ENCODE results near the gene TSHR. TPM values are rescaled to one million over a fixed set of nuclear protein-coding genes. Genes with fewer than 3 reads are reported as not detected.

Gene TSHR
- total RNA-seq, 2 experiments from 2014 or later = 4.9 to 40.0 TPM

DNA sequence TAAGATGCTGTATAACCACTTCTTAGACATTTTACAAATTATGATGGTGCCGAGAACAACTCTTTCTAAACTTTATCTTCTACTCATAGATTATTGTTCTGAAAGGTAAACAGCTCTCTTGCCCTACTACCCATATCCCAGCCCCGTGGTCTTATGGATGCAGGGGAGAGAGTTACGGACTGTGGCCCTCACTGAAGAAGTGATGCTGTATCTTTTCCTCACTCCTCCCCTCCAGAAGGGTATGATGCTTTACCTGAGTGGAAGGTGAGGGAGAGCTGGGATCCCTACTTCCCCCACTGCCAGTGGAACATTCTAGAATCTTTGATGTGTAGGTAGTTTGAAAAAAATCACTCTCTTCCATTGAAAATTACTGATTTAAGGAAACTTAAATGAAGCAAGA is 3.5 kb downstream of the TSHR start:
- Histone ChIP-seq H3K9me2 (ENCODE audit: insufficient read depth, low read length) (no peaks in the 10 kb centered on the region), H3K79me2 (ENCODE audit: insufficient read depth, low read depth, low read length) (peaks cover 24% of the 10 kb centered on the region; the same call in 1 of the 2 replicates), H3K4me2 (ENCODE audit: low read length) (peak overlapping the region; percentile 85), H3K36me3 (ENCODE audit: insufficient read depth, low read length) (no peaks in the 10 kb centered on the region; the same call in 1 of the 2 replicates), H3K27ac (ENCODE audit: low read depth, low read length, poor library complexity, severe bottlenecking) (peak overlapping the region; percentile 98), H4K20me1 (ENCODE audit: insufficient read depth, low read length) (no peaks in the 10 kb centered on the region), H3K9me3 (ENCODE audit: low read length) (no peaks in the 10 kb centered on the region), H3K4me3 (ENCODE audit: low read depth, low read length, poor library complexity, severe bottlenecking) (peak overlapping the region; percentile 68), H2AFZ (ENCODE audit: low read length) (peak overlapping the region; percentile 33; the same call in 1 of the 2 replicates), H3K4me1 (ENCODE audit: insufficient read depth, low read length, poor library complexity, severe bottlenecking) (peaks cover 73% of the 10 kb centered on the region)
- ChIA-PET POLR2A (interaction anchor here (0.9 to 8.4 kb wide), 10 partner anchors 9 to 513 kb away, joined by 3 to 267 read pairs (median 8); partner anchors contain the start of genes CEP128 and GTF2A1), CTCF (ENCODE audit: unreplicated experiment) (interaction anchor here (1.9 to 2.3 kb wide), 2 partner anchors 19 to 29 kb away, joined by 8 to 10 read pairs; no protein-coding TSS in a partner anchor)
- TSS peak; percentile 89 for BruUV-seq (replicated peaks)
- intact Hi-C loops (cut with micrococcal nuclease; ENCODE audit: unreplicated experiment) = loop anchor here (1.0 to 2.0 kb wide), 4 partner anchors 19 to 512 kb away; no protein-coding TSS in a partner anchor
- DNase-seq (ENCODE audit: low spot score) = peak; percentile 40
- TF ChIP-seq, protein P1, sequence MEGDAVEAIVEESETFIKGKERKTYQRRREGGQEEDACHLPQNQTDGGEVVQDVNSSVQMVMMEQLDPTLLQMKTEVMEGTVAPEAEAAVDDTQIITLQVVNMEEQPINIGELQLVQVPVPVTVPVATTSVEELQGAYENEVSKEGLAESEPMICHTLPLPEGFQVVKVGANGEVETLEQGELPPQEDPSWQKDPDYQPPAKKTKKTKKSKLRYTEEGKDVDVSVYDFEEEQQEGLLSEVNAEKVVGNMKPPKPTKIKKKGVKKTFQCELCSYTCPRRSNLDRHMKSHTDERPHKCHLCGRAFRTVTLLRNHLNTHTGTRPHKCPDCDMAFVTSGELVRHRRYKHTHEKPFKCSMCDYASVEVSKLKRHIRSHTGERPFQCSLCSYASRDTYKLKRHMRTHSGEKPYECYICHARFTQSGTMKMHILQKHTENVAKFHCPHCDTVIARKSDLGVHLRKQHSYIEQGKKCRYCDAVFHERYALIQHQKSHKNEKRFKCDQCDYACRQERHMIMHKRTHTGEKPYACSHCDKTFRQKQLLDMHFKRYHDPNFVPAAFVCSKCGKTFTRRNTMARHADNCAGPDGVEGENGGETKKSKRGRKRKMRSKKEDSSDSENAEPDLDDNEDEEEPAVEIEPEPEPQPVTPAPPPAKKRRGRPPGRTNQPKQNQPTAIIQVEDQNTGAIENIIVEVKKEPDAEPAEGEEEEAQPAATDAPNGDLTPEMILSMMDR (conservative IDR thresholded peaks at IDR 0.05; ENCODE audit: low read length) = no peak
- no peak for TF ChIP-seq EZH2phosphoT487 (IDR thresholded peaks at IDR 0.05; ENCODE audit: borderline replicate concordance, low read depth, low read length)

GRCh38 chr14:80959496-80959895 is 4.1 kb downstream of the TSHR start:
- no peak for TF ChIP-seq EZH2phosphoT487 (IDR thresholded peaks at IDR 0.05; ENCODE audit: borderline replicate concordance, low read depth, low read length)
- TF ChIP-seq, protein P1 (conservative IDR thresholded peaks at IDR 0.05; ENCODE audit: low read length) = no peak
- H3K4me2 ChIP-seq (ENCODE audit: low read length) = peak overlapping the region; percentile 85

DNA sequence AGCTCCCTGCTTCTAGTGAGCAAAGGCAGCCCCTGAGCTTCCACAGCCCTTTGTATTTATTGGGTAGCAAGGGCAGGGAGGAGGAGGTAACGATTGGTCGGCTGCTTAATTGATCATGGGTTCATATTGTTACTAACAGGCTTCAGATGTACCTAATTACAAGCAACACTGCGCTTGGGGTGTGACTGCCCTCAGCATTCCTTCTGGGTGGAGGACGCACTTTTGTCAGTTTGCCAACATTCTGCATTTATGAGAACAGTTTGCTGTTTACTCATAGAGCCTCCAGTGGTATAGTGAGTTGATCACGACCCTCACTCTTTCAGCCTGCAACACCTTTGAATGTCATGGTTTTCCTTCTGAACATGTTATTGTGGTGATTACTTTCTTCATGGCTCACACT is 9.6 kb downstream of the TSHR start:
- peaks cover 38% of the 10 kb centered on the region for H3K4me1 ChIP-seq (ENCODE audit: insufficient read depth, low read length, poor library complexity, severe bottlenecking)
- no peaks in the 10 kb centered on the region for H3K79me2 ChIP-seq (ENCODE audit: insufficient read depth, low read depth, low read length)
- H3K4me2 ChIP-seq (ENCODE audit: low read length) = no peak overlapping the region
- BruUV-seq (replicated peaks) = no TSS peak
- no peaks in the 10 kb centered on the region; the same call in 1 of the 2 replicates for H3K36me3 ChIP-seq (ENCODE audit: insufficient read depth, low read length)
- no peak for TF ChIP-seq EZH2phosphoT487 (IDR thresholded peaks at IDR 0.05; ENCODE audit: borderline replicate concordance, low read depth, low read length)
- TF ChIP-seq, protein P1 (conservative IDR thresholded peaks at IDR 0.05; ENCODE audit: low read length) = no peak
- H3K9me3 ChIP-seq (ENCODE audit: low read length) = peaks cover 6% of the 10 kb centered on the region; the same call in 1 of the 2 replicates
- ChIA-PET CTCF (ENCODE audit: unreplicated experiment) (no interaction called here), POLR2A (interaction anchor here (1.4 to 4.7 kb wide), 3 partner anchors 13 to 30 kb away, joined by 4 to 19 read pairs (median 19); no protein-coding TSS in a partner anchor)
- no peaks in the 10 kb centered on the region for H4K20me1 ChIP-seq (ENCODE audit: insufficient read depth, low read length)
- intact Hi-C loops (cut with micrococcal nuclease; ENCODE audit: unreplicated experiment) = no loop called here
- no peak overlapping the region for H3K4me3 ChIP-seq (ENCODE audit: low read depth, low read length, poor library complexity, severe bottlenecking)
- no peak overlapping the region for H2AFZ ChIP-seq (ENCODE audit: low read length)
- DNase-seq (ENCODE audit: low spot score) = no peak
- H3K9me2 ChIP-seq (ENCODE audit: insufficient read depth, low read length) = no peaks in the 10 kb centered on the region
- H3K27ac ChIP-seq (ENCODE audit: low read depth, low read length, poor library complexity, severe bottlenecking) = no peak overlapping the region

More at GRCh38 chr14:80959496-80959895, 4.1 kb downstream of the TSHR start:
- peak overlapping the region; percentile 57; the same call in 1 of the 2 replicates for H2AFZ ChIP-seq (ENCODE audit: low read length)
- CTCF ChIA-PET (ENCODE audit: unreplicated experiment) = interaction anchor here (0.8 to 2.3 kb wide), 4 partner anchors 16 to 28 kb away, joined by 4 to 10 read pairs (median 6); no protein-coding TSS in a partner anchor
- H3K9me2 ChIP-seq (ENCODE audit: insufficient read depth, low read length) = no peaks in the 10 kb centered on the region
- no peaks in the 10 kb centered on the region for H4K20me1 ChIP-seq (ENCODE audit: insufficient read depth, low read length)
- intact Hi-C loops (cut with micrococcal nuclease; ENCODE audit: unreplicated experiment) = loop anchor here (1.0 to 2.0 kb wide), 4 partner anchors 19 to 512 kb away; no protein-coding TSS in a partner anchor
- H3K4me1 ChIP-seq (ENCODE audit: insufficient read depth, low read length, poor library complexity, severe bottlenecking) = peaks cover 73% of the 10 kb centered on the region
- no peaks in the 10 kb centered on the region; the same call in 1 of the 2 replicates for H3K36me3 ChIP-seq (ENCODE audit: insufficient read depth, low read length)
- POLR2A ChIA-PET = interaction anchor here (0.5 to 8.4 kb wide), 8 partner anchors 8 to 512 kb away, joined by 3 to 267 read pairs (median 16); partner anchors contain the start of genes CEP128 and GTF2A1
- H3K79me2 ChIP-seq (ENCODE audit: insufficient read depth, low read depth, low read length) = peaks cover 24% of the 10 kb centered on the region; the same call in 1 of the 2 replicates
- peaks cover 3% of the 10 kb centered on the region; the same call in 1 of the 2 replicates for H3K9me3 ChIP-seq (ENCODE audit: low read length)
- DNase-seq (ENCODE audit: low spot score) = peak; percentile 99
- H3K27ac ChIP-seq (ENCODE audit: low read depth, low read length, poor library complexity, severe bottlenecking) = peak overlapping the region; percentile 98
- BruUV-seq (replicated peaks) = no TSS peak
- peak overlapping the region; percentile 68 for H3K4me3 ChIP-seq (ENCODE audit: low read depth, low read length, poor library complexity, severe bottlenecking)

Measured in OCI-LY7 (cell line).